ENCODE measurements around the gene TRPC4. TPM values are rescaled to one million over a fixed set of nuclear protein-coding genes. Genes with fewer than 3 reads are reported as not detected.

TRPC4 gene
- total RNA-seq, 1 donor from 2014 or later: 3.0 TPM

GRCh38 chr13:37906880-37907279 lies 37.3 kb upstream of the TRPC4 start:
- H3K4me1 Mint-ChIP-seq (ENCODE audit: low read depth): peaks cover 18% of the 10 kb centered on the region
- no peaks in the 10 kb centered on the region for H3K36me3 Mint-ChIP-seq (ENCODE audit: low read depth)
- TF ChIP-seq CTCF (IDR thresholded peaks at IDR 0.05): no peak
- no peak for DNase-seq (ENCODE audit: low spot score)
- no peaks in the 10 kb centered on the region for H3K27me3 Mint-ChIP-seq (ENCODE audit: low read depth)
- peaks cover under 1% of the 10 kb centered on the region for H3K9me3 Mint-ChIP-seq (ENCODE audit: low read depth)
- no peak overlapping the region for H3K27ac Mint-ChIP-seq (ENCODE audit: unreplicated experiment)
- no peak overlapping the region for H3K4me3 Mint-ChIP-seq (ENCODE audit: unreplicated experiment)

- no peak overlapping the region for H3K4me3 Mint-ChIP-seq (ENCODE audit: unreplicated experiment)
- DNase-seq (ENCODE audit: low spot score): no peak
- peaks cover under 1% of the 10 kb centered on the region for H3K36me3 Mint-ChIP-seq (ENCODE audit: low read depth)
- no peak for TF ChIP-seq CTCF (IDR thresholded peaks at IDR 0.05)
- peak overlapping the region; percentile 59 for H3K27ac Mint-ChIP-seq (ENCODE audit: unreplicated experiment)
- H3K9me3 Mint-ChIP-seq (ENCODE audit: low read depth): peaks cover 5% of the 10 kb centered on the region
- H3K4me1 Mint-ChIP-seq (ENCODE audit: low read depth): peaks cover 18% of the 10 kb centered on the region
- no peaks in the 10 kb centered on the region for H3K27me3 Mint-ChIP-seq (ENCODE audit: low read depth)
Observed at GRCh38 chr13:37905736-37906135, 36.2 kb upstream of the TRPC4 start.

GRCh38 chr13:37899753-37900152 lies 30.2 kb upstream of the TRPC4 start:
- H3K27ac Mint-ChIP-seq (ENCODE audit: unreplicated experiment): no peak overlapping the region
- peaks cover 9% of the 10 kb centered on the region for H3K9me3 Mint-ChIP-seq (ENCODE audit: low read depth)
- no peak for TF ChIP-seq CTCF (IDR thresholded peaks at IDR 0.05)
- peaks cover 2% of the 10 kb centered on the region for H3K4me1 Mint-ChIP-seq (ENCODE audit: low read depth)
- H3K36me3 Mint-ChIP-seq (ENCODE audit: low read depth): peaks cover 2% of the 10 kb centered on the region
- H3K4me3 Mint-ChIP-seq (ENCODE audit: unreplicated experiment): no peak overlapping the region
- H3K27me3 Mint-ChIP-seq (ENCODE audit: low read depth): no peaks in the 10 kb centered on the region
- DNase-seq (ENCODE audit: low spot score): no peak

GRCh38 chr13:37893321-37893720 lies 23.7 kb upstream of the TRPC4 start:
- TF ChIP-seq CTCF (IDR thresholded peaks at IDR 0.05): no peak

DNA sequence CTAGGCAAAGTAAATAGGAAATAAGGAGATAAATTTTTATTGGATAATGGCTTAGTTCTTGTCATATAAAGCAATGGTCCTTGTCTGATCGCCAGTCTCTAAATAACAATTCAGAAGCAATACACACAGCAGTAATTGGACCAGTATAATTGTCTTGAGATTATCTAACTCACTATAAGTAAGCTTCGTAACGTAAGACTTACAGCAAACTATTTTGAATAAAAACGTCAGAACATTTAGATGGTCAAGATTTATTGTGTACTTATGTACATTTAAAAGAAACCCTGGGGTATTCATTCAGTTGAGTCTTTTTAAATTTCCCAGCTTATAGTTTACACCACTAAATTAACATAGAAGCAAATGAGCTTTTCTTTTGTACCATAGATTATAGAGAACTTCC lies 20.2 kb upstream of the TRPC4 start:
- no peak for TF ChIP-seq CTCF (IDR thresholded peaks at IDR 0.05)
- no peak for DNase-seq (ENCODE audit: low spot score)
- Mint-ChIP-seq H3K4me1 (ENCODE audit: low read depth) (peaks cover 21% of the 10 kb centered on the region), H3K4me3 (ENCODE audit: unreplicated experiment) (no peak overlapping the region), H3K9me3 (ENCODE audit: low read depth) (peaks cover 6% of the 10 kb centered on the region), H3K27me3 (ENCODE audit: low read depth) (no peaks in the 10 kb centered on the region), H3K27ac (ENCODE audit: unreplicated experiment) (no peak overlapping the region), H3K36me3 (ENCODE audit: low read depth) (no peaks in the 10 kb centered on the region)

More at GRCh38 chr13:37893321-37893720, 23.7 kb upstream of the TRPC4 start:
- H3K36me3 Mint-ChIP-seq (ENCODE audit: low read depth): no peaks in the 10 kb centered on the region
- no peaks in the 10 kb centered on the region for H3K27me3 Mint-ChIP-seq (ENCODE audit: low read depth)
- no peak overlapping the region for H3K4me3 Mint-ChIP-seq (ENCODE audit: unreplicated experiment)
- DNase-seq (ENCODE audit: low spot score): no peak
- peaks cover 8% of the 10 kb centered on the region for H3K4me1 Mint-ChIP-seq (ENCODE audit: low read depth)
- H3K9me3 Mint-ChIP-seq (ENCODE audit: low read depth): no peaks in the 10 kb centered on the region
- H3K27ac Mint-ChIP-seq (ENCODE audit: unreplicated experiment): no peak overlapping the region

All from chondrocyte (in vitro differentiated cells).